Stimulated activated CD8-positive, alpha-beta memory T cell treated with anti-CD3 and anti-CD28 coated beads, Interleukin-2, amount 100 ng/mL, for 48 hours (primary cell): ENCODE results near the gene GP1BA.

Source experiments
- DNase-seq, 2 donors: peaks; one replicate each; pipeline ENCODE4 v3.0.0-alpha.2; 2020; ENCODE audit warnings: low read depth in 2 of 2

GP1BA gene

GRCh38 chr17:4973256-4974114 lies 41.4 kb downstream of the GP1BA start:
- DNase-seq: no peak

- no peak for DNase-seq
Measured at GRCh38 chr17:4974115-4974670, 42.1 kb downstream of the GP1BA start.

- DNase-seq: no peak
Measured at GRCh38 chr17:4978726-4979125, 46.6 kb downstream of the GP1BA start.

- no peak for DNase-seq
Measured at GRCh38 chr17:4980644-4981216, 48.7 kb downstream of the GP1BA start.

- no peak for DNase-seq
Measured at GRCh38 chr17:4982305-4982704, 50.2 kb downstream of the GP1BA start.
